Measurements from ENCODE around the gene LIFR.
"Not testable (repeated sequence)": the region's sequence is repeated elsewhere in the genome, so short reads cannot be mapped to it uniquely, and the experiment has no call there.

Gene LIFR

GRCh38 chr5:38569180-38569579 is 12.7 kb upstream of the LIFR start:
- peaks cover 24% of the 10 kb centered on the region for H3K27me3 ChIP-seq (ENCODE audit: insufficient read depth, low read length, poor library complexity)
- H3K4me1 ChIP-seq (ENCODE audit: insufficient read depth, low read length): no peaks in the 10 kb centered on the region
- H3K4me2 ChIP-seq (ENCODE audit: insufficient read depth, low read length): no peak overlapping the region
- ATAC-seq (ENCODE audit: insufficient read depth, low read depth): no peak
- no peaks in the 10 kb centered on the region for H3K9me3 ChIP-seq (ENCODE audit: insufficient read depth, low read length, severe bottlenecking)
- no peaks in the 10 kb centered on the region for H3K36me3 ChIP-seq (ENCODE audit: insufficient read depth, low read length)
- no peak overlapping the region for H2AFZ ChIP-seq (ENCODE audit: low read depth, low read length)
- H3K4me3 ChIP-seq (ENCODE audit: low read depth in 1 of 2, low read length in 2 of 2): no peak overlapping the region
- TF ChIP-seq EZH2 (IDR thresholded peaks at IDR 0.05; ENCODE audit: borderline replicate concordance, low read depth, low read length, severe bottlenecking) (no peak), CTCF (IDR thresholded peaks at IDR 0.05; ENCODE audit: borderline replicate concordance, extremely low read depth, low read length, poor library complexity, severe bottlenecking) (no peak)
- H3K27ac ChIP-seq (ENCODE audit: low read length): no peak overlapping the region
- no peaks in the 10 kb centered on the region for H3K79me2 ChIP-seq (ENCODE audit: insufficient read depth, low read length)
- H3K9ac ChIP-seq (ENCODE audit: low read depth, low read length): no peak overlapping the region
- DNase-seq: no peak
- no peaks in the 10 kb centered on the region for H4K20me1 ChIP-seq (ENCODE audit: insufficient read depth, low read length)

DNA sequence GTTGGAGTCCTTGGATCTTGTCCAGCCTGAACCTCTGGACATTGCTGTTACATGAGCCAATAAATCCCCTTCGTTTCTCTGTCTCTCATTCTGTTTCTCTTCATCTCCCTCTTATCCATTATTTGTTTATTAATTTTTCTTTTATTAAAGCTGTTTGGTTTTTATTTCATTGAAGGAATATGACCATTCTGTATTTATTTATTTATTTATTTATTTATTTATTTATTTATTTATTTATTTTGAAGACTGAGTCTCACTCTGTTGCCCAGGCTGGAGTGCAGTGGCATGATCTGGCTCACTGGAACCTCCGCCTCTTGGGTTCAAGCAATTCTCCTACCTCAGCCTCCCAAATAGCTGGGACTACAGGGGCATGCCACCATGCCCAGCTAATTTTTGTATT is 10.9 kb upstream of the LIFR start:
- H3K4me1 ChIP-seq (ENCODE audit: insufficient read depth, low read length); H4K20me1 ChIP-seq (ENCODE audit: insufficient read depth, low read length); ATAC-seq (ENCODE audit: insufficient read depth, low read depth); H3K4me2 ChIP-seq (ENCODE audit: insufficient read depth, low read length); H3K4me3 ChIP-seq (ENCODE audit: low read depth in 1 of 2, low read length in 2 of 2); H3K36me3 ChIP-seq (ENCODE audit: insufficient read depth, low read length); H3K9ac ChIP-seq (ENCODE audit: low read depth, low read length); H3K79me2 ChIP-seq (ENCODE audit: insufficient read depth, low read length); H3K27ac ChIP-seq (ENCODE audit: low read length); H2AFZ ChIP-seq (ENCODE audit: low read depth, low read length); H3K9me3 ChIP-seq (ENCODE audit: insufficient read depth, low read length, severe bottlenecking); DNase-seq: not testable (repeated sequence)
- H3K27me3 ChIP-seq (ENCODE audit: insufficient read depth, low read length, poor library complexity): peaks cover 17% of the 10 kb centered on the region

- no peaks in the 10 kb centered on the region for H3K9me3 ChIP-seq (ENCODE audit: insufficient read depth, low read length, severe bottlenecking)
- no peaks in the 10 kb centered on the region for H3K79me2 ChIP-seq (ENCODE audit: insufficient read depth, low read length)
- no peak overlapping the region for H2AFZ ChIP-seq (ENCODE audit: low read depth, low read length)
- no peaks in the 10 kb centered on the region for H3K36me3 ChIP-seq (ENCODE audit: insufficient read depth, low read length)
- DNase-seq (no peak), ATAC-seq (ENCODE audit: insufficient read depth, low read depth) (no peak)
- H3K4me1 ChIP-seq (ENCODE audit: insufficient read depth, low read length): no peaks in the 10 kb centered on the region
- H3K9ac ChIP-seq (ENCODE audit: low read depth, low read length): no peak overlapping the region
- H3K4me2 ChIP-seq (ENCODE audit: insufficient read depth, low read length): no peak overlapping the region
- no peak overlapping the region for H3K27ac ChIP-seq (ENCODE audit: low read length)
- H3K4me3 ChIP-seq (ENCODE audit: low read depth in 1 of 2, low read length in 2 of 2): no peak overlapping the region
- TF ChIP-seq EZH2 (IDR thresholded peaks at IDR 0.05; ENCODE audit: borderline replicate concordance, low read depth, low read length, severe bottlenecking): no peak
- TF ChIP-seq CTCF (IDR thresholded peaks at IDR 0.05; ENCODE audit: borderline replicate concordance, extremely low read depth, low read length, poor library complexity, severe bottlenecking): no peak
- H3K27me3 ChIP-seq (ENCODE audit: insufficient read depth, low read length, poor library complexity): peaks cover 9% of the 10 kb centered on the region
- H4K20me1 ChIP-seq (ENCODE audit: insufficient read depth, low read length): no peaks in the 10 kb centered on the region
These were observed 7.2 kb upstream of the LIFR start for GRCh38 chr5:38563624-38564023.

DNA sequence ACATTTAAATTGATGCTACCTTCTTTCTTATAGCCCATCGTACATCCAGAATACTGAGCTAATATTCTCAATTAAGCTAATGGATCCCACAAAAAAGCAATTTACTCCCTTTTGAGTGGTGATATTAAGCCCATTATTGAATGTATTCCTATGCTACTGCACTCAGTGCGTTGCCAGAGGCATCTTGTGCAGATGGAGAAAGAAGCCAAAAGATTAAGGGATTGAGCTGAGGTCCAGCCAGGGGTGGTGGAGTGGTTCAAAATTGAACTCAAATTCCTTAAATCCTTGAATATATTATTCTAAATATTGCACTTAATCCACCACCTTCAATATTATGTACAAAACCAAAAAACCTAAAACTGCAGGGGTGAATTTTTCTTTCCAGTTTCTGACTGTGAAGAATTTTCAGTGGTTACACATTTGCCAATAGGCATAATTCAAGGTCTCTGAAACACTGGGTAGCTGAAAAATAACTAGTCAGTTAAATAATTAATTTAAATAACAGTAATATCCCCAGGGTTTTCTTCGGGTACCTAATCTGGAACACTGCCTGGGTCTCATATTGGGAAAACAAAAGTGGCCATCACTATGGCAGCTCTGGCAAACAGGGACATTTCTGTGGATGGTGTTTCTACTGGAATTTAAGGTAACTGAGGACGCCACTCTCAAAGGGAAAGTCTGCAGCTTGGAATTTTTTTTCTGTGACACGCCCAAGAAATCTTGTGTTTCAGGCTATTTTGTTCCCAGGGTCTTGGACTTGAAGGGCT is 6.2 kb upstream of the LIFR start:
- no peak overlapping the region for H3K9ac ChIP-seq (ENCODE audit: low read depth, low read length)
- H3K36me3 ChIP-seq (ENCODE audit: insufficient read depth, low read length): no peaks in the 10 kb centered on the region
- no peak overlapping the region for H3K4me3 ChIP-seq (ENCODE audit: low read depth in 1 of 2, low read length in 2 of 2)
- H3K9me3 ChIP-seq (ENCODE audit: insufficient read depth, low read length, severe bottlenecking): no peaks in the 10 kb centered on the region
- TF ChIP-seq CTCF (IDR thresholded peaks at IDR 0.05; ENCODE audit: borderline replicate concordance, extremely low read depth, low read length, poor library complexity, severe bottlenecking) (no peak), EZH2 (IDR thresholded peaks at IDR 0.05; ENCODE audit: borderline replicate concordance, low read depth, low read length, severe bottlenecking) (no peak)
- H3K27me3 ChIP-seq (ENCODE audit: insufficient read depth, low read length, poor library complexity): peaks cover 9% of the 10 kb centered on the region
- no peak overlapping the region for H3K4me2 ChIP-seq (ENCODE audit: insufficient read depth, low read length)
- H3K4me1 ChIP-seq (ENCODE audit: insufficient read depth, low read length): no peaks in the 10 kb centered on the region
- H2AFZ ChIP-seq (ENCODE audit: low read depth, low read length): no peak overlapping the region
- H3K27ac ChIP-seq (ENCODE audit: low read length): no peak overlapping the region
- DNase-seq (no peak), ATAC-seq (ENCODE audit: insufficient read depth, low read depth) (no peak)
- H4K20me1 ChIP-seq (ENCODE audit: insufficient read depth, low read length): no peaks in the 10 kb centered on the region
- no peaks in the 10 kb centered on the region for H3K79me2 ChIP-seq (ENCODE audit: insufficient read depth, low read length)

All from DND-41 (cell line).